ENCODE measurements around the gene EPB41L5.

DNA sequence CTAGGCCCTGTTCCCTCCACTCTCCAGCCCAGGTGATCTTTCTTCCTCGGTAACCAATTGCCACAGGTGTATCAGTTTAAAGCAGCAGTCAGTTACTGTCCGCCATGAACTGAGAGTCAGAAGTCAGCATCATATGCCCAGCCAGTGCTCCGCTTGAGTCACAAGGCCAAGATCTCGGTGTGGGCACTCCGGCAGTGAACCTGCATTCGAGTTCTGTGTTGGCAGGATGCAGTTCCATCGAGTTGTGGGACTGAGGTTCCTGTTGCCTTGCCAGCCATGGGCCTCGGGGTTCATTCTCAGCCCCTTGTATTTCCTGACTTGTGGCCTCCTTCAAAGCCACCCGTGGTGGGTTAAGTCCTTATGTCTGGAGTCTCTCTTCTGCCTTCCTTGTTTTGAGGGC is 213.4 kb downstream of the EPB41L5 start:
- TF ChIP-seq POLR2A (IDR thresholded peaks at IDR 0.05; ENCODE audit: low read length) = no peak
- TF ChIP-seq GATA1 (IDR thresholded peaks at IDR 0.05; ENCODE audit: low read depth, low read length) = no peak

Data from erythroblast (primary cell).